NCI-H1105 treated with DMSO at 0.1 percent for 48 hours (cell line): ENCODE results near the gene STRAP.
"Not testable (repeated sequence)": the region's sequence is repeated elsewhere in the genome, so short reads cannot be mapped to it uniquely, and the experiment has no call there.

Experiments
- DNase-seq: peaks from one replicate; lab custom pipeline; 2025; lab: John Stamatoyannopoulos, UW

Gene STRAP

DNA sequence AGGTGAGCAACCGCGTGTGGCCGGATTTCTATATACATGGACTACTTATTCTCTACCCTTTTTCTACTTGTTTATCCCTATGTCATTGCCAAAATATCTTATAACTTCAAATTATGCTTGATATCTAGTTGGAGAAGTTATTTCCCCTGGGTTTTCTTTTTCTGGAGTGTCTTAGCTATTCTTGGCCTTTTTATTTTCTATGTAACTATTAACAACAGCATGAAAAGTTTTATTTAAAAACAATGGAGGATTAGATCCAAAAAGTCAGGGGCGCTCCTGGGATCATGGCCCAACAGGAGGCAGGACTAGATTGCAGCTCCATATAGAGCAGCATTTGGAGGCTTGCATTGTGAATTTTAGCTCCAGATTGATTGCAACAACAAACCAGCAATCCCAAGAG, 8.6 kb upstream of the STRAP start:
- DNase-seq, result no peak

DNA sequence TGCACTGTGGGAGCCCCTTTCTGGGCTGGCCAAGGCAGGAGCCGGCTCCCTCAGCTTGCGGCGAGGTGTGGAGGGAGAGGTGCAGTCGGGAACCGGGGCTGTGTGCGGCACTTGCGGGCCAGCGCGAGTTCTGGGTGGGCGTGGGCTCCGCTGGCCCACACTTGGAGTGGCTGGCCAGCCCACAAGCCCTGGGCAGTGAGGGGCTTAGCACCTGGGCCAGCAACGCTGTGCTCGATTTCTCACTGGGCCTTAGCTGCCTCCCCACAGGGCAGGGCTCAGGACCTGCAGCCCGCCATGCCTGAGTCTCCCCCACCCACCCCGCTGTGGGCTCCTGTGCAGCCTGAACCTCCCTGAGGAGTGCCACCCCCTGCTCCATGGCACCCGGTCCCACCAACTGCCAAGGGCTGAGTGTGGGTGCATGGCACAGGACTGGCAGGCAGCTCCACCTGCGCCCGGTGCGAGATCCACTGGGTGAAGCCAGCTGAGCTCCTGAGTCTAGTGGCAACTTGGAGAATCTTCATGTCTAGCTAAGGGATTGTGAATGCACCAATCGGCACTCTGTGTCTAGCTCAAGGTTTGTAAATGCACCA, 7.5 kb upstream of the STRAP start:
- not testable (repeated sequence) for DNase-seq

GRCh38 chr12:15875863-15876262, 6.3 kb upstream of the STRAP start:
- no peak for DNase-seq

GRCh38 chr12:15879413-15879812, 2.8 kb upstream of the STRAP start:
- DNase-seq, result no peak

DNA sequence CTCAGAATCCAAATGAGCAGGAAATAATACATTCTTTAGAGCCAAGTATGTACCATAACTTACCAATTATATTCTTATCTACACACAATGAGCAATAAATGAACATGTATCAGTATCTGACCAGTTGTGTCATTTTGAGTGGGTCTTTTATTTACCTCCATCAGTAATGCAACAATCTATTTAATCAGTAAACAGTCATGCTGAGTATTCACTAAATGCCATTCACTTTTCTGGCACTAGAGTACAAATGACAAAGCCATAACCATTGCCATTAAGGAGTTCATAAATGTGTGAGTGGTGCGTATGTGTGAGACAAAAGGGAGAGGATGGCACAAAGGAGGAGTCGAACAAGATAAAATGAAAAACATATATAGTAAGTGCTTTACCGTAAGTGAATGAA, 1.5 kb upstream of the STRAP start:
- peak; percentile 61 for DNase-seq

- DNase-seq, result no peak
Observed at GRCh38 chr12:15883536-15883935, 1.3 kb downstream of the STRAP start.

DNA sequence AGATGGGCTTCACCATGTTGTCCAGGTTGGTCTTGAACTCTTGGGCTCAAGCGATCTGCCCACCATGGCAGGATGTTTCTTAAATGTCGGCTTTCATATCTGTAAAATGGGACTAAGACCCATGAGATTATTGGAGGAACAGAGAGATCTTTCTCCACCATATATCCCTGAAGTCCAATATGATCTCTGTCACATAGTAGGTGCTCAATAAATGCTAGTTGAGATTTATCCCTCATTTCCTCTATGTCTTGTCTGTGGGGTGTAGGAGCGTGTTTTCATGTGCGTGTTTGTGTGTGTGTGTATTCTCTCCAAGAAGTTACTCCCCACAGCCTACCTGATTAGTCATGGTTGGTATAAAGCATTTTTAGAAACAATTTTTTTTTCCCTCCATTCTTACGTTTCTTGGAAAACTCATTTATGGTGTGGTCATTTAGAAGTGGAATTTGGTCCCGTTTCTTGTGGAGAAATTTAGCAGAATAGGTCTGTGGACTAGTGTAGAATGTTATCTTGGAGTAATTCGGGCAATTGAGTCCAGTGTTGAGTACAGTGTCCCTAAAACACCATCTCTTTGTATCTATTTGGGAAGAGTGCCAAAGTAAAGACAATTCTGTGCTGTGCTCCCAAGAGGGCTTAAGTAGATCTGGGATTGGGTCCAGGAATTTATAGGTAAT, 4.3 kb downstream of the STRAP start:
- DNase-seq, result peak; percentile 82

- DNase-seq, result no peak
Observed at GRCh38 chr12:15887043-15887817, 5.0 kb downstream of the STRAP start.

GRCh38 chr12:15892645-15893259, 10.6 kb downstream of the STRAP start:
- DNase-seq, result no peak

- DNase-seq, result no peak
Observed at GRCh38 chr12:15893260-15893659, 11.1 kb downstream of the STRAP start.

- no peak for DNase-seq
Observed at GRCh38 chr12:15896867-15897266, 14.7 kb downstream of the STRAP start.

DNA sequence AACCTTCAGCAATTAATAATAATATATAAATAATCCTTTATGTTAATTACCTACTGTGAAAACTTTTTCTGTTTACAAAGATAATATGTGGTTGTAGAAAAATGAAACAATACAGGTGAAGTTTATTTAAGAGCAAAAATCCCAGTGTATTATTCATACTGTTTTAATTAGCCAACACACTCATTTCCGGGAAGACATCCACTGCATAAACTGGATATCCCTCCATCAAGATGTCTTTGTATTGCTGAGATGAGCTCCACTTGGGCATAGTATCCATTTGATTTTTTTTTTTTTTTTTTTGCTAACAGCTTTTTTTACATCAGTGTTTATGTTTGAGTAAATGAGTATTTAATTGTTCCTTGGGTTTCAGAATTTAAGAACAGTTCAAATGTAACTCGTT, 15.2 kb downstream of the STRAP start:
- DNase-seq, result no peak

GRCh38 chr12:15899282-15899870, 17.2 kb downstream of the STRAP start:
- peak; percentile 37 for DNase-seq

GRCh38 chr12:15904378-15904920, 22.3 kb downstream of the STRAP start:
- no peak for DNase-seq

DNA sequence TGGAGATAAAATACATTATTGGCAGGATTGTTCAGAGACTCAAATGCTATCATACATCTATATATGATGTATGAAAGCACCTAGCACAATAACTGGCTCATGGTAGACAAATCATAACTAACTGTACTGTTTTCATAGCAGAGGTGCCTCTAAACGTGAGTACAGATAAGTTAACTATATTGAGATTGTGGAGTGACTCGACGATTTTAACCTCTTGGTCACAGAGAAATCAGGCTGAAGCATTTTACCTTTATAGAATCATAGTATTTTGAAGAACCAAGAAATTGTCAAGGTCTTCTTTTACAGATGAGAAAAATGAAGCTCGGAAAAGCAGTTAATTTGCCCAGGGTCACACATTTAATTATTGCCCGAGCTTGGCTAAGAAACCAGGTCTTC, 28.3 kb downstream of the STRAP start:
- DNase-seq, result no peak

DNA sequence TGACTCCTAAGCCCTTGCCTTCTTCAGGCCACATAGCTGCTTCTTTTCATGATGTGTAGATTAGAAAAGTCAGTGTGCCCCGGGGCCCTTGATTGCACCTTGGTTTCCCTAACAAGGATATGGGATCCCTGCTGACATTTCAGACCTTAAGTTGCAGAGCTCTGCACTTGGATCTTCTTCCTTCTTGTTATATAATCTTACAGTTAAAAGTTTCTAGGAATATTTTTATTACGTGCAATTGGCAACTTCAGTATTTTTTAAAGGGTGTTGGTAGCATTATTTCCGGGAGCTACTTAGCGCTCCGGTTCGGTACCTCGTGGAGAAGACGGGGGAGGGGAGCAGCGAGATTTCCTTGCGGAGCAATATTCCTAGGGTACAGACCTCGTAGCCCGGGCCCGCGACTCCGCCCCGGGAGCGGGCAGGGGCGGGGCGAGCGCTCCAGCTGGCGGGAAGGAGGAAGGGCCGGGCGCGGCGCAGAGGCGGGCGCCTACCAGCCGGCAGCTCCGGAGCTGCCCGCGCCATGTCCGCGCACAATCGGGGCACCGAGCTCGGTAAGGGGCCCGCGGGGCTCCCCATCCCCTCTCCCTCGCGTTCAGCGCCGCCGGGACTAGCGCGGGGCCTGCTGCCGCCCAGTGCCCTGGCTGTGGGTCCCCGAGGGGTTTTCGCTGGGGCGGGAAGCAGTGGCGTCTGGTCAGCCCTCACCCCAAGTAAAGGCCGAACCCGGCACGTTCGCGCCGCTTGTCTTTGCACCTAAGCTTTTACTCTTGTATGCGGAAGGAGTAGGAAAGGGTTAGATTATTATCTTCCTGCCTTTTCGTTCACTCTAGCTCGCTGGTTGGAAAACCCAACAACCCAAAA, 28.9 kb downstream of the STRAP start, which contains the start of gene DERA:
TSS of gene DERA (plus strand) at position 469 of the 858 bp plus-strand sequence. CDS start at position 521, 52 bp downstream.
- peak; percentile 82 for DNase-seq

- DNase-seq, result peak; percentile 29
Observed at GRCh38 chr12:15911931-15912330, 29.7 kb downstream of the STRAP start.

DNA sequence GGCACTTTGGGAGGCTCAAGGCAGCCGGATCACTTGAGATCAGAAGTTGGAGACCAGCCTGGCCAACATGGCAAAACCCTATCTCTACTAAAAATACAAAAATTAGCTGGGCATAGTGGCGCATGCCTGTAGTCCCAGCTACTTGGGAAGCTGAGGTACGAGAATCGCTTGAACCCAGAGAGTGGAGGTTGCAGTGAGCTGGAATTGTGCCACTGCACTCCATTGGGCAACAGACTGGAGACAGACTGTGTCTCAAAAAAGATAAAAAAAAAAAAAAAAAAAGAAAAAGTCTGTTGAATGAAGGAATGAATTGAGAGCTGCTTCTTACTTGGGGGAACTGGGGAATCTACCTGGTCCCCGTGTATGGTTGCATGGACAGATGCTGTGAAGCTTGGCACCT, 31.9 kb downstream of the STRAP start:
- DNase-seq, result not testable (repeated sequence)

- DNase-seq, result no peak
Observed at GRCh38 chr12:15918066-15918465, 35.9 kb downstream of the STRAP start.

- DNase-seq, result no peak
Observed at GRCh38 chr12:15919418-15919817, 37.2 kb downstream of the STRAP start.

GRCh38 chr12:15924956-15925355, 42.8 kb downstream of the STRAP start:
- DNase-seq, result no peak
